Activated naive CD8-positive, alpha-beta T cell treated with anti-CD3 and anti-CD28 coated beads, Interleukin-2, amount 10 ng/mL, durations not matched to agents 7 days and 5 days (primary cell): ENCODE measurements around the gene SYT14. TPM values are rescaled to one million over a fixed set of nuclear protein-coding genes. Genes with fewer than 3 reads are reported as not detected.
A peak's percentile ranks its signal among the peaks of the same experiment; 100 is the strongest.

Experiments used
- ATAC-seq: fragments of 150-1000 bp; cut with Tn5 transposase; one replicate; pipeline ENCODE4 v1.10.0; 2021; ENCODE audit warnings: low read depth, moderate library complexity
- POLR2A ChIA-PET: fragments of 350-600 bp; sonication (Branson Sonifier 250); formaldehyde crosslinking; loops from one replicate; lab custom pipeline; 2021; ENCODE audit warnings: antibody characterized with exemption; lab: Charles Lee
- DNase-seq: peaks from one replicate; pipeline ENCODE4 v3.0.0; 2021
- H3K27ac Mint-ChIP-seq: one replicate; pipeline ENCODE4 v1.8.0; 2022; ENCODE audit warnings: mild to moderate bottlenecking, mixed read lengths
- H3K27me3 Mint-ChIP-seq: one replicate; pipeline ENCODE4 v1.8.0; 2022; ENCODE audit warnings: mild to moderate bottlenecking, moderate library complexity, mixed read lengths
- H3K36me3 Mint-ChIP-seq: one replicate; pipeline ENCODE4 v1.8.0; 2021; ENCODE audit warnings: mild to moderate bottlenecking, mixed read lengths
- H3K4me1 Mint-ChIP-seq: one replicate; pipeline ENCODE4 v1.8.0; 2021; ENCODE audit warnings: mixed read lengths
- H3K4me3 Mint-ChIP-seq: one replicate; pipeline ENCODE4 v1.8.0; 2022; ENCODE audit warnings: mild to moderate bottlenecking, moderate library complexity, mixed read lengths
- H3K9me3 Mint-ChIP-seq: one replicate; pipeline ENCODE4 v1.8.0; 2021; ENCODE audit warnings: mixed read lengths
- total RNA-seq, 2 experiments: library from RNA; stranded (reverse); gene quantifications; one replicate each; pipeline ENCODE4 v1.2.3, GENCODE V29; 2021

SYT14 gene
- total RNA-seq, 2 experiments from 2014 or later, result not detected

DNA sequence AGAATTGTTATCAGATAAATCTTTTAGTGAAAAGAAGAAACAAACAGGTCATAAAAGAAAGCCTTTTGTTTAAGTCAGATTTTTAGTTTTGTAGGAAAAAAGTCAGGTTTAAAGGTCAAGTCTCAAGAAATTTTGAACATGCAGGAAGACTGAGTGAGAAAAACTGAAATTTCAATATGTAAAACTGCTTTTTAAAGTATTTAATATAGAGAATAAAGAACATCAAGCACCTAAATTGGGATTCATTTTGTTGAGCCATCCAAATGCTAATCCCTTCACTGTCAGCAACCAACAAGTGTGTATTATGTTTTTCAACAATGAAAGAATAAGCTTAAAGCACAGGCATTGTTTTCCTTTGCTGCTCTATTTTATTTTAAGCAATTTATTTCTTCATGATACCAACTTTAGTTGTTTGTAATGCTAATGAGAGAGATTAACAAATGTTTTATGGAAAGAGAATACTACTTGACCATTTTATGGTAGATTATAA lies 179.7 kb downstream of the SYT14 start:
- no peaks in the 10 kb centered on the region for H3K9me3 Mint-ChIP-seq
- DNase-seq, result no peak
- POLR2A ChIA-PET, result no interaction called here
- no peak overlapping the region for H3K4me3 Mint-ChIP-seq
- no peaks in the 10 kb centered on the region for H3K4me1 Mint-ChIP-seq
- H3K36me3 Mint-ChIP-seq, result no peaks in the 10 kb centered on the region
- peaks cover 2% of the 10 kb centered on the region for H3K27me3 Mint-ChIP-seq
- no peak for ATAC-seq
- H3K27ac Mint-ChIP-seq, result no peak overlapping the region

DNA sequence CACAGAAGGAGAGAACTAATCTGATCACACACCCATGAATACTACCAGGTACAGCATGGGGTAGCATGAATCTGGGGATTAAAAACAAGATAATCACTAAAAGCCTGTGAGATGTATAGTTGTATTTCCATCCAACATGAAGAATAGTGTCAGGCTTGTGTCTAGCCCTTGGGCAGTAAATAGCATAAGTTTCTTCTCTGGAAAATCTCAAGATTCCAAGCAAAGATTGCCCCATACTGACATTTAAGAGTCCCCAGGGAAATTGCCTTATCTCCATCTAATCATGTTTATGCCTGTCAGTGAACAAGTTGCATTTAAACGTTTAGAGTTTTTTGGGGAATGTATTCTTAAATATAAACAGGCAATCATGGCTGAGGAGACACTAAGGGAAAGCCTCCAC lies 185.4 kb downstream of the SYT14 start:
- DNase-seq, result no peak
- POLR2A ChIA-PET, result no interaction called here
- no peak for ATAC-seq

GRCh38 chr1:210123924-210124589 lies 186.0 kb downstream of the SYT14 start:
- Mint-ChIP-seq H3K27me3 (peaks cover 2% of the 10 kb centered on the region), H3K4me1 (no peaks in the 10 kb centered on the region), H3K9me3 (no peaks in the 10 kb centered on the region), H3K4me3 (no peak overlapping the region), H3K27ac (no peak overlapping the region), H3K36me3 (no peaks in the 10 kb centered on the region)
- POLR2A ChIA-PET, result no interaction called here
- no peak for ATAC-seq
- DNase-seq, result no peak

More for the DNA sequence above, 185.4 kb downstream of the SYT14 start:
- no peak overlapping the region for H3K4me3 Mint-ChIP-seq
- H3K27me3 Mint-ChIP-seq, result peaks cover 2% of the 10 kb centered on the region
- no peaks in the 10 kb centered on the region for H3K4me1 Mint-ChIP-seq
- no peak overlapping the region for H3K27ac Mint-ChIP-seq
- no peaks in the 10 kb centered on the region for H3K9me3 Mint-ChIP-seq
- H3K36me3 Mint-ChIP-seq, result no peaks in the 10 kb centered on the region

GRCh38 chr1:210124736-210125135 lies 186.7 kb downstream of the SYT14 start:
- no peaks in the 10 kb centered on the region for H3K36me3 Mint-ChIP-seq
- H3K27me3 Mint-ChIP-seq, result peaks cover 2% of the 10 kb centered on the region
- POLR2A ChIA-PET, result no interaction called here
- no peak for ATAC-seq
- no peak overlapping the region for H3K27ac Mint-ChIP-seq
- DNase-seq, result no peak
- no peak overlapping the region for H3K4me3 Mint-ChIP-seq
- no peaks in the 10 kb centered on the region for H3K4me1 Mint-ChIP-seq
- no peaks in the 10 kb centered on the region for H3K9me3 Mint-ChIP-seq

- POLR2A ChIA-PET, result no interaction called here
- Mint-ChIP-seq H3K36me3 (no peaks in the 10 kb centered on the region), H3K9me3 (no peaks in the 10 kb centered on the region), H3K4me3 (no peak overlapping the region), H3K27ac (no peak overlapping the region), H3K4me1 (no peaks in the 10 kb centered on the region), H3K27me3 (peaks cover 2% of the 10 kb centered on the region)
- DNase-seq, result no peak
- no peak for ATAC-seq
Observed at GRCh38 chr1:210125143-210125542, 187.1 kb downstream of the SYT14 start.

DNA sequence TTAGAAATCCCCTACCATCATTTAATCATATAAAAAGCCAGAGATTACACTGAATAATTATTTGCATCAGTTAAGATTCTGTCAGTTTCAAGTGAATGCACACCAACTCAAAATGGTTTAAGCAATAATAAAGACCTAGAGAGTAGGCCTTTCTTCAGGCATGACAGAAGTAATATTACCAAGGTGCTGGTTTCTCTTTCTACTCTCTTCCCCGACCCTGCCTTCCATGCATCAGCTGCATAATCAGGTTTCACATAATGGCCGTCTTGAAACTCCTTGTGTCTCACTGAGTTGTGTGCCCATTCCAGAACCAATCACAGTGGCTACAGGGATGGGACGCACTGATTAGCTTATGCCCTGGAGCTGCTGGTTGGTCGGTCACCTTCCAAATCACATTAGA lies 191.1 kb downstream of the SYT14 start:
- H3K4me1 Mint-ChIP-seq, result no peaks in the 10 kb centered on the region
- ATAC-seq, result no peak
- H3K36me3 Mint-ChIP-seq, result no peaks in the 10 kb centered on the region
- DNase-seq, result no peak
- no peak overlapping the region for H3K4me3 Mint-ChIP-seq
- H3K27ac Mint-ChIP-seq, result no peak overlapping the region
- no peaks in the 10 kb centered on the region for H3K27me3 Mint-ChIP-seq
- no peaks in the 10 kb centered on the region for H3K9me3 Mint-ChIP-seq
- POLR2A ChIA-PET, result no interaction called here

- ATAC-seq (no peak), DNase-seq (no peak)
- H3K27ac Mint-ChIP-seq, result no peak overlapping the region
- no peaks in the 10 kb centered on the region for H3K36me3 Mint-ChIP-seq
- H3K27me3 Mint-ChIP-seq, result no peaks in the 10 kb centered on the region
- no peak overlapping the region for H3K4me3 Mint-ChIP-seq
- H3K9me3 Mint-ChIP-seq, result no peaks in the 10 kb centered on the region
- POLR2A ChIA-PET, result no interaction called here
- no peaks in the 10 kb centered on the region for H3K4me1 Mint-ChIP-seq
Observed at GRCh38 chr1:210129759-210130158, 191.7 kb downstream of the SYT14 start.

GRCh38 chr1:210132582-210132981 lies 194.6 kb downstream of the SYT14 start:
- no peaks in the 10 kb centered on the region for H3K36me3 Mint-ChIP-seq
- no peaks in the 10 kb centered on the region for H3K9me3 Mint-ChIP-seq

DNA sequence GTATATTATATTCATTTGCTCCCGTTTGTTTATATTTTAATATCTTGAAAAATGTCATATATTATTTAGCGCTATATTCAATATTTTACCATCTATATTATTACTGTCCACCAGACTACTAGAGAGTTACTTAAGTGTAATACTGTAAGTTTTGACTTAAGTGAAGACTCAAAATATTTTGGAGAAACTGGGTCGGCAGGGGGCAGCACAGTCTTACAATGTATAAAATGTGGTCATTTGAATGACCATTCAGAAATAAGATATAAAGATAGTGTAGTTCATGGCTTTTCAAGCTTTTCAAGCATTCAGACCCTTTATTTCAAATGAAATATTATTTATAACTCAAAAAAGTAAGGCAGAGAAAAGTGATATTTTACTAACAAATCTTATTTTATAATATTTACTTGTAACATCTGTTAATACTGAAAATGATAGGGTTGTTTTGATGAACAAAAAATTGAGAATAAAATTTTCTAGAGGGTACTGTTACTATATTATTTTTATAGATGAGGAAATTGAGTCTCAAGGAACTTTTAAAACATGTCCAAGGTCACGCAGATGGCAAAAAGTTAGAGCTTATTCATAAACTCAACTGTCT lies 205.5 kb downstream of the SYT14 start:
- Mint-ChIP-seq H3K36me3 (no peaks in the 10 kb centered on the region), H3K27me3 (peaks cover 8% of the 10 kb centered on the region), H3K9me3 (no peaks in the 10 kb centered on the region), H3K27ac (no peak overlapping the region), H3K4me1 (no peaks in the 10 kb centered on the region), H3K4me3 (no peak overlapping the region)
- POLR2A ChIA-PET, result no interaction called here
- DNase-seq (peak; percentile 49), ATAC-seq (no peak)

More at GRCh38 chr1:210132582-210132981, 194.6 kb downstream of the SYT14 start:
- no peaks in the 10 kb centered on the region for H3K27me3 Mint-ChIP-seq
- H3K4me3 Mint-ChIP-seq, result no peak overlapping the region
- H3K27ac Mint-ChIP-seq, result no peak overlapping the region
- no peak for DNase-seq
- POLR2A ChIA-PET, result no interaction called here
- H3K4me1 Mint-ChIP-seq, result no peaks in the 10 kb centered on the region
- ATAC-seq, result no peak

DNA sequence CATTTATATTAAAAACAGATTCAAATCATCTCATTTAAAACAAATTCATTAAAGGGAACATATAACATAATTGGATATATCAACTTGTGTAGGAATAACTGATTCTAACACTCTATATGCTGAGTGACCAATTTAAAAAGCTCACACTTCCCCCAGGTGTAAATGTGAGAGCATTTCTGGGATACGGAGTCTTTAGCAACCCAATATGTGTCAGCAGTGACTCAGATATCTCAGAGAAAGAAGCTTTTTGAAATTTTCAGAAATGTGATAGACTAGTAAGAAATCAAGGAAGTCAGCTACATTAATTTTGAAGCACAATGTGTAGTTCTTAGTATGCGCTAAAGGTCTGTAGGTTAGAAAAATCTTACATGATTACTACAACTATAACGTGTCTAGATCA lies 206.7 kb downstream of the SYT14 start:
- POLR2A ChIA-PET, result no interaction called here
- Mint-ChIP-seq H3K36me3 (no peaks in the 10 kb centered on the region), H3K9me3 (no peaks in the 10 kb centered on the region), H3K27ac (no peak overlapping the region), H3K27me3 (peaks cover 8% of the 10 kb centered on the region), H3K4me3 (no peak overlapping the region), H3K4me1 (no peaks in the 10 kb centered on the region)
- DNase-seq (no peak), ATAC-seq (no peak)

GRCh38 chr1:210151052-210151672 lies 213.1 kb downstream of the SYT14 start:
- Mint-ChIP-seq H3K36me3 (no peaks in the 10 kb centered on the region), H3K27ac (no peak overlapping the region), H3K27me3 (peaks cover 8% of the 10 kb centered on the region), H3K9me3 (no peaks in the 10 kb centered on the region), H3K4me3 (no peak overlapping the region), H3K4me1 (no peaks in the 10 kb centered on the region)
- no peak for DNase-seq
- no peak for ATAC-seq
- POLR2A ChIA-PET, result no interaction called here

DNA sequence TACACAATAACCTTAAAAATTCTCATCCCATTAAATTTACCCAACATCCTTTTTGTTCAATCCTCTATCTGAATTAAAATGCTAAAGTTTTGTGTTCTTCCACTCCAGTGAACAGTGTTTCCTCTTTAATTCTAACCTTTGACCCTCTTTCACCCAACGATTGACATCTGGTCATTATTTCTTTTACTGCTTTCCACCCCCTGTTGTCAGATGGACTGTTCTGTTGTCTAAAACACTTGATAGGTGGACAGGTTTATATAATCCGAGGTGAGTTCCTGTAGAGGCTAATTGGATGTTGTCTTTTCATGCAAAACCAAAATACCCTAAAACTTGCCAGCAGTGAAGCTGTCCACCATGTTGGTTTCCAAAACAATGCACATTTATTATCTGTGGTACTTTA lies 221.2 kb downstream of the SYT14 start:
- H3K4me1 Mint-ChIP-seq, result no peaks in the 10 kb centered on the region
- POLR2A ChIA-PET, result no interaction called here

DNA sequence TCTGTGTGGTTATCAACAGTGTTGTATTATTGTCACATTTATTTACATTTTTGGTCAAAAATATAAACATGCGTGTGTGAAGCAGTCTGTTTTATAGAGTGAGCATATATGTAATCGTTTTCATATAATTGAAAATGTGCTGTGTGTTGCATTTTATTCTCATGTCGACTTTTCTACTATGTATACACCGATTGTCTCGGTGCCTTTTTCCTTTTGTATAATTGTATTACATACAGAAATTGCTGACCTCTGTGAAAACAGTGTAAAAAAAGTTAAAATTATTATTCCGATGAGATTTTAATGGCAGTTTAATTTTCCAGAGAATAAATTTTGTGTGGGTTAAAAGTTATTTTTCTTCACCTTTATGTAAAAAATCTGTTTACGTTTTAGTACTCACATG lies 232.2 kb downstream of the SYT14 start:
- Mint-ChIP-seq H3K4me1 (no peaks in the 10 kb centered on the region), H3K27ac (no peak overlapping the region), H3K9me3 (no peaks in the 10 kb centered on the region), H3K27me3 (peaks cover 17% of the 10 kb centered on the region), H3K36me3 (no peaks in the 10 kb centered on the region), H3K4me3 (no peak overlapping the region)
- ATAC-seq, result no peak
- POLR2A ChIA-PET, result no interaction called here
- DNase-seq, result no peak

More for the DNA sequence above, 221.2 kb downstream of the SYT14 start:
- Mint-ChIP-seq H3K9me3 (no peaks in the 10 kb centered on the region), H3K36me3 (no peaks in the 10 kb centered on the region), H3K27ac (no peak overlapping the region), H3K4me3 (no peak overlapping the region), H3K27me3 (peaks cover 5% of the 10 kb centered on the region)
- no peak for DNase-seq
- ATAC-seq, result no peak

GRCh38 chr1:210174133-210174532 lies 236.1 kb downstream of the SYT14 start:
- POLR2A ChIA-PET, result no interaction called here
- Mint-ChIP-seq H3K27me3 (peaks cover 10% of the 10 kb centered on the region), H3K27ac (no peak overlapping the region), H3K36me3 (no peaks in the 10 kb centered on the region), H3K4me3 (no peak overlapping the region), H3K9me3 (no peaks in the 10 kb centered on the region), H3K4me1 (no peaks in the 10 kb centered on the region)
- ATAC-seq, result no peak
- no peak for DNase-seq
